Activated B cell treated with CpG ODN at 0.5 μM for 24 hours (primary cell): ENCODE measurements around the gene ACAN. TPM values are rescaled to one million over a fixed set of nuclear protein-coding genes. Genes with fewer than 3 reads are reported as not detected.

Source experiments
- ATAC-seq: fragments of 200-7000 bp; cut with Tn5 transposase; one replicate; pipeline ENCODE4 v1.10.0; 2021; ENCODE audit warnings: low read depth, mild to moderate bottlenecking, moderate library complexity
- CTCF ChIA-PET: fragments of 350-600 bp; sonication (Branson Sonifier 250); formaldehyde crosslinking; loops from one replicate; lab custom pipeline; 2021; ENCODE audit warnings: antibody characterized with exemption; lab: Charles Lee
- POLR2A ChIA-PET: fragments of 350-600 bp; sonication (Branson Sonifier 250); formaldehyde crosslinking; loops from one replicate; lab custom pipeline; 2021; ENCODE audit warnings: antibody characterized with exemption; lab: Charles Lee
- DNase-seq: peaks from one replicate; pipeline ENCODE4 v3.0.0; 2022
- H3K27ac Mint-ChIP-seq: one replicate; pipeline ENCODE4 v1.8.0; 2020; ENCODE audit warnings: mixed read lengths
- H3K27me3 Mint-ChIP-seq: one replicate; pipeline ENCODE4 v1.8.0; 2021; ENCODE audit warnings: mixed read lengths
- H3K36me3 Mint-ChIP-seq: one replicate; pipeline ENCODE4 v1.8.0; 2021; ENCODE audit warnings: low read depth, mixed read lengths
- H3K4me1 Mint-ChIP-seq: one replicate; pipeline ENCODE4 v1.8.0; 2021; ENCODE audit warnings: mixed read lengths
- H3K4me3 Mint-ChIP-seq: one replicate; pipeline ENCODE4 v1.8.0; 2020; ENCODE audit warnings: mild to moderate bottlenecking, mixed read lengths
- H3K9me3 Mint-ChIP-seq: one replicate; pipeline ENCODE4 v1.8.0; 2020; ENCODE audit warnings: mixed read lengths
- intact Hi-C: fragments of 100-400 bp; cut with micrococcal nuclease; formaldehyde crosslinking; loops from one replicate; pipeline ENCODE4 v1.15.1; 2024
- total RNA-seq: library from RNA; stranded (reverse); gene quantifications from 2 replicates; pipeline ENCODE4 v1.2.3, GENCODE V29; 2022
- TF ChIP-seq, protein P1 (sequence below): fragments of 200-600 bp; IDR thresholded peaks from one replicate; pipeline ENCODE4 v1.8.0; 2022; ENCODE audit warnings: antibody characterized with exemption, mild to moderate bottlenecking

The ACAN gene
- total RNA-seq, 1 donor from 2014 or later = not detected

DNA sequence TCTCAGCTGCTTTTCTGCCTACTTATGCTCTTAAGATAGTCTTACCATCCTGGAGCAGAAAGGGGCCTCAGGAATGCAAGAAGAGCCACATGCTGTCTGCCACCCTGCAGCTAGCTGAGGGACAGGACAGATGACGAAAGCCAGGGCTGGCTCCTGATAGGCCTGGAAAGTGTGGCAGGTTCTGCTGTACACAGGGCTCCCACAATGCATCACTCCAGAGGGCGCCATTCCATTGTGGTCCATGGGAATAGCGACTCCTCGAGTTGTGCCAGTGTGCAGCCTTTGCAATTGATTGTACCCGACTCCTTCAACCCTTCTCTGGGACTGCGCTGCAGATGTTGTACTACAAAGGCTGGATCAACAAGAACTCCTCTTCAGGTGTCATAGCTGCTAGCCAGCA, 11.2 kb downstream of the ACAN start:
- POLR2A ChIA-PET = no interaction called here
- Mint-ChIP-seq H3K36me3 (no peaks in the 10 kb centered on the region), H3K4me3 (no peak overlapping the region), H3K4me1 (peaks cover 10% of the 10 kb centered on the region), H3K27me3 (peaks cover 27% of the 10 kb centered on the region), H3K27ac (no peak overlapping the region), H3K9me3 (no peaks in the 10 kb centered on the region)
- intact Hi-C loops = no loop called here
- TF ChIP-seq, protein P1, sequence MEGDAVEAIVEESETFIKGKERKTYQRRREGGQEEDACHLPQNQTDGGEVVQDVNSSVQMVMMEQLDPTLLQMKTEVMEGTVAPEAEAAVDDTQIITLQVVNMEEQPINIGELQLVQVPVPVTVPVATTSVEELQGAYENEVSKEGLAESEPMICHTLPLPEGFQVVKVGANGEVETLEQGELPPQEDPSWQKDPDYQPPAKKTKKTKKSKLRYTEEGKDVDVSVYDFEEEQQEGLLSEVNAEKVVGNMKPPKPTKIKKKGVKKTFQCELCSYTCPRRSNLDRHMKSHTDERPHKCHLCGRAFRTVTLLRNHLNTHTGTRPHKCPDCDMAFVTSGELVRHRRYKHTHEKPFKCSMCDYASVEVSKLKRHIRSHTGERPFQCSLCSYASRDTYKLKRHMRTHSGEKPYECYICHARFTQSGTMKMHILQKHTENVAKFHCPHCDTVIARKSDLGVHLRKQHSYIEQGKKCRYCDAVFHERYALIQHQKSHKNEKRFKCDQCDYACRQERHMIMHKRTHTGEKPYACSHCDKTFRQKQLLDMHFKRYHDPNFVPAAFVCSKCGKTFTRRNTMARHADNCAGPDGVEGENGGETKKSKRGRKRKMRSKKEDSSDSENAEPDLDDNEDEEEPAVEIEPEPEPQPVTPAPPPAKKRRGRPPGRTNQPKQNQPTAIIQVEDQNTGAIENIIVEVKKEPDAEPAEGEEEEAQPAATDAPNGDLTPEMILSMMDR = no peak
- ATAC-seq = no peak
- CTCF ChIA-PET = no interaction called here
- DNase-seq = no peak

DNA sequence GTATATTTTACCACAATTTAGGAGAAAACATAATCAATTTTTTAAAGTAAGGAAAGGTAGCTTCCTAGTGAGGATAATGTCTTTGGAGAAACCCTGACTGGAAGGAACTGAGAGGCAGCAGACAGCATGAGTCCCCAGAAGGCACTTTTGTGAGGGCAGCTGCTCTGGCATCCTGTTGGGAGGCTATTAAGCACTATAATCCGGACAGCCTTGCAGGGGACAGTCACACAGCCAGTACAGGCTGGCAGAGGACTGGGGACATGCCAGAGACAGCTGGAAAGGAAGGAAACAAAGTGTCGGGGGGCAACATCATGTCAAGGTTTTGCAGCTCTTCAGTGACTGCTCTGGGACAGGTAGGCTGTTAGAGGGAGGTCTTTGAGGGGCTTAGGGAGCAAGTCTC, 15.7 kb downstream of the ACAN start:
- ATAC-seq = no peak
- peaks cover 3% of the 10 kb centered on the region for H3K9me3 Mint-ChIP-seq
- no peaks in the 10 kb centered on the region for H3K4me1 Mint-ChIP-seq
- no peaks in the 10 kb centered on the region for H3K36me3 Mint-ChIP-seq
- POLR2A ChIA-PET = no interaction called here
- no peak for DNase-seq
- H3K27me3 Mint-ChIP-seq = peaks cover 19% of the 10 kb centered on the region
- CTCF ChIA-PET = no interaction called here
- intact Hi-C loops = no loop called here
- H3K27ac Mint-ChIP-seq = no peak overlapping the region
- H3K4me3 Mint-ChIP-seq = no peak overlapping the region
- TF ChIP-seq, protein P1 = no peak

DNA sequence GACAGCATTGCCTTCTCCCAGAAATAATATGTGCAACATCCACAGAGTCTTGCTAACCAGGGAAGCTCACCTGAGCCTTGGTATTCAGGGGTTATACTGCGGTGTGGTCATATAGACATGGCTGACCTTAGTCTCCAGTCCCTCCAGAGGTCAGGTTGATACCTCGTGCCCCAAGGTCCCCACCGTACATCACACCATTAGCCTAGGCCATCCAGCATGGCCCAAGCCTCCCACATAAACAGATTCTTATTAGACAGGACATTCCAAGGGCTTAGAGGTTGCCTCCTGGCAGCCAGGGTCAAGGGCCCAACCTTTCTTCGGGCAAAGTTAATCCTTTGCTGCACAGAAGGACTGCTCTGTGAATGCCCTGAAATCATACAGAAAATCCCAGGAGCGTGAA, 18.8 kb downstream of the ACAN start:
- Mint-ChIP-seq H3K36me3 (no peaks in the 10 kb centered on the region), H3K9me3 (peaks cover 3% of the 10 kb centered on the region), H3K4me3 (no peak overlapping the region)

DNA sequence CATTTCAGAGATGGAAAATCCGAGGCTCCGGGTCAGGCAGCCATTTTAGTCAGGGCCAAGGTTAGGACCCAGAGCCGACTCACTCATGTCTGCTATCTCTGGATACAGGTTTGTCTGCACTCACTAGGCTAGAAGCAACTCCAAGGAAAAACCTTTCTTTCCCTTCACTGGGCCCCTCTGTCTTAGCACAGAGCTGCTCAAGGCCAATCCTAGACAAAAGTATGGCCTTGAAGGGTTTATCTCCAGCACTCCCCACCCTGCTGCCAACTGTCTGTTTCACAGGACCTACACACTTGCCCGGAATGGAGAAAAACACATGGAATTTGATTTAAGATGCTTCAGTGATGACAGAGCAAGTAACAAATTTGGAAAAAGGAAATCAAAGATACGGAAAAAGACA, 25.6 kb downstream of the ACAN start:
- CTCF ChIA-PET = no interaction called here
- Mint-ChIP-seq H3K4me3 (no peak overlapping the region), H3K27ac (no peak overlapping the region), H3K9me3 (no peaks in the 10 kb centered on the region), H3K36me3 (no peaks in the 10 kb centered on the region), H3K27me3 (peaks cover 4% of the 10 kb centered on the region), H3K4me1 (no peaks in the 10 kb centered on the region)
- TF ChIP-seq, protein P1 = no peak
- POLR2A ChIA-PET = no interaction called here
- intact Hi-C loops = no loop called here
- ATAC-seq (no peak), DNase-seq (no peak)

More for the DNA sequence above, 18.8 kb downstream of the ACAN start:
- ChIA-PET POLR2A (no interaction called here), CTCF (no interaction called here)
- ATAC-seq (no peak), DNase-seq (no peak)
- intact Hi-C loops = no loop called here
- no peak overlapping the region for H3K27ac Mint-ChIP-seq
- peaks cover 13% of the 10 kb centered on the region for H3K27me3 Mint-ChIP-seq
- H3K4me1 Mint-ChIP-seq = no peaks in the 10 kb centered on the region
- TF ChIP-seq, protein P1 = no peak

DNA sequence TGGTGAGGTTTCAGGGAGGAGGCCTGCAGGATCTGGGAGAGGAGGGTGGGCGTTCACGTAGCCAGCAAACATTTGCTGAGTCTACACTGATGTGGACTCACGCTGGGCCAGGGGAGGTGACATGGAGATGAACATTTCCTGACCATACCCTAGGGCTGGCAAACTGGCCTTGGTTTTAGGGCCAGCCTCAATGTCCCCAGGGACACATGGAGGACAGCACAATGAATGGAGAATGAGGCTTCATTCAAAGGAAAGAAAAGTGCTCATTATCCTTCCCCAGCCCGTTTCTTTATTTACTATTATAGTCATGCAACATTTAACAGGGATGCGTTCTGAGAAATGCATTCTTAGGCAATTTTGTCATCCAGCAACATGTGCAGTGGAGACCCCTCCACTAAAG, 26.8 kb downstream of the ACAN start:
- intact Hi-C loops = no loop called here
- Mint-ChIP-seq H3K27ac (no peak overlapping the region), H3K36me3 (no peaks in the 10 kb centered on the region), H3K4me3 (no peak overlapping the region), H3K27me3 (peaks cover 2% of the 10 kb centered on the region), H3K9me3 (no peaks in the 10 kb centered on the region), H3K4me1 (no peaks in the 10 kb centered on the region)
- TF ChIP-seq, protein P1 = no peak
- ChIA-PET CTCF (no interaction called here), POLR2A (no interaction called here)
- ATAC-seq = no peak
- DNase-seq = no peak
